C4-2B (cell line): Measurements from ENCODE around the gene NCKAP5.

Experiments used
- CTCF ChIP-seq: fragments of 450-650 bp; conservative IDR thresholded peaks from 2 replicates; pipeline ENCODE4 v1.5.1; 2017; ENCODE audit warnings: mild to moderate bottlenecking
- ZFX ChIP-seq: fragments of 450-650 bp; IDR thresholded peaks from 2 replicates; pipeline ENCODE4 v1.6.1; 2017

DNA sequence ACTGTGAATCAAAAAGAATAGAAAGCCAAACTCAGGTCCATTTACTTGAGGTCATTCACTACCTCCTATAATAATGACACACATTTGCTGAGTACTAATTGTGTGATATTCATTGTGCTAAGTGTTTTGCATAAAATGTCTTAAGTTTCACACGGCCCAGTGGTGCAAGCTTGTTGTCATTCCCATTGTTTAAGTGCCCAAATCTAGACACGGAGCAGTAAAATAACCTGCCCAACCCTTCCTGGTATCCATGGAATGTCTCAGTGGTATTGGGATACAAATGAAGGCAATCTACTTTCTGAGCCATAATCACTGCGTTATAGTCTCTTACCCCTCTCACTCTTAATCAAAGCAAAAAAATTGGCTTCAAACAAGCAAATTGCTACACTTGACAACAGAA is 233.3 kb downstream of the NCKAP5 start:
- TF ChIP-seq CTCF (no peak), ZFX (no peak)
